Measurements from ENCODE around the gene BRINP3.

GRCh38 chr1:190068304-190068703 is 409.4 kb downstream of the BRINP3 start:
- no peak for TF ChIP-seq ZIK1 (CRISPR knock-in tag; IDR thresholded peaks at IDR 0.05; ENCODE audit: borderline replicate concordance, low read depth)
- no peak for TF ChIP-seq ZNF382 (CRISPR knock-in tag; IDR thresholded peaks at IDR 0.05; ENCODE audit: borderline replicate concordance)
- TF ChIP-seq NAIF1 (CRISPR knock-in tag; IDR thresholded peaks at IDR 0.05; ENCODE audit: borderline replicate concordance), result no peak
- no peak for TF ChIP-seq ESRRA (CRISPR knock-in tag; IDR thresholded peaks at IDR 0.05; ENCODE audit: low read depth)
